Measurements from ENCODE around the gene NCSTN. TPM values are rescaled to one million over a fixed set of nuclear protein-coding genes. Genes with fewer than 3 reads are reported as not detected.

NCSTN gene
- total RNA-seq, 1 donor from 2014 or later, result 142 TPM

DNA sequence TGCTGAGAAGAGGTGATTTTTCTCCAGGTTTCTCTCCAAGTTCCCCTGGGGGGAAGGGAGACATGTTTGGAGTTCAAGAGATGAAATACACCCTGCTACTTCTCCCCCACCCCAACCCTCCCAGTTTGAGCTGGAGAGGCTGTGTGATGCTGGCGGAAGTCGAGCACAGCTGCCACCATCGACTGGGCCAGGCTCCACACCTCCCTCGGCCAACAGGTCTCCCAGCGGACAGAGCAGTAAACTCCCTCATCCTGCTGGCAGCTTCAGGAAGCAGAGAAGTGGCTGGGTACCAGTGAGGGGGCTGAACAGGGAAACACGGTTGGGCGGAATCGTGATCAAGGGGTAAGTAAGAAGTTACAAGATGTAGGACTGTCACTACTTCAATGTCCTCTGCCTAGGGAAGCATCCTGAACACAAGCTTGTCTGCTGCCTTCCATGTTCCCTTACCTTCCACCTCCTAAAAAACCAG, 17.1 kb downstream of the NCSTN start:
- Mint-ChIP-seq H3K27ac (no peak overlapping the region), H3K4me3 (ENCODE audit: low read depth) (no peak overlapping the region), H3K9me3 (ENCODE audit: low read depth) (no peaks in the 10 kb centered on the region), H3K27me3 (no peaks in the 10 kb centered on the region), H3K36me3 (ENCODE audit: insufficient read depth) (peaks cover 15% of the 10 kb centered on the region), H3K4me1 (ENCODE audit: low read depth) (peaks cover 8% of the 10 kb centered on the region)
- DNase-seq (ENCODE audit: low spot score, unreplicated experiment), result no peak
- TF ChIP-seq, protein P1, sequence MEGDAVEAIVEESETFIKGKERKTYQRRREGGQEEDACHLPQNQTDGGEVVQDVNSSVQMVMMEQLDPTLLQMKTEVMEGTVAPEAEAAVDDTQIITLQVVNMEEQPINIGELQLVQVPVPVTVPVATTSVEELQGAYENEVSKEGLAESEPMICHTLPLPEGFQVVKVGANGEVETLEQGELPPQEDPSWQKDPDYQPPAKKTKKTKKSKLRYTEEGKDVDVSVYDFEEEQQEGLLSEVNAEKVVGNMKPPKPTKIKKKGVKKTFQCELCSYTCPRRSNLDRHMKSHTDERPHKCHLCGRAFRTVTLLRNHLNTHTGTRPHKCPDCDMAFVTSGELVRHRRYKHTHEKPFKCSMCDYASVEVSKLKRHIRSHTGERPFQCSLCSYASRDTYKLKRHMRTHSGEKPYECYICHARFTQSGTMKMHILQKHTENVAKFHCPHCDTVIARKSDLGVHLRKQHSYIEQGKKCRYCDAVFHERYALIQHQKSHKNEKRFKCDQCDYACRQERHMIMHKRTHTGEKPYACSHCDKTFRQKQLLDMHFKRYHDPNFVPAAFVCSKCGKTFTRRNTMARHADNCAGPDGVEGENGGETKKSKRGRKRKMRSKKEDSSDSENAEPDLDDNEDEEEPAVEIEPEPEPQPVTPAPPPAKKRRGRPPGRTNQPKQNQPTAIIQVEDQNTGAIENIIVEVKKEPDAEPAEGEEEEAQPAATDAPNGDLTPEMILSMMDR (IDR thresholded peaks at IDR 0.05; ENCODE audit: unreplicated experiment), result no peak

DNA sequence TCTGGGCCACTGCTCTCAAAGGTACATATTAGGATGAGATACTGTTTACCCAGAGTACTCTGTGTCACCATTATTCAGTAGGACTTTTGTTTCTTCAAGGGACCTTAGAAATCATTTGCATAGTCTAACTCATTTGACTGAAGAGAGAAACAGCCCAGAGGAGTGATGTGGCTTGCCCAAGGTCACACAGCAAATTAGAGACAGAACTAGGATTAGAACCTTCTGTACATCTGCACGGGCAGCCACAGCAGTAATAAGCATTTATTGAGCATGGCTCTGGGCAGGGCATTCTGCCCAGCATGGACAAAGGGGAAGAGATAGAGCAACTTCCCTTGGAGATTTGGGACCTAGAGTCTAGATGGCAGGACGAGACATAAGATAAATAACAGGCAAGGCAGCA, 18.0 kb downstream of the NCSTN start:
- TF ChIP-seq, protein P1 (IDR thresholded peaks at IDR 0.05; ENCODE audit: unreplicated experiment), result no peak
- Mint-ChIP-seq H3K27ac (no peak overlapping the region), H3K9me3 (ENCODE audit: low read depth) (no peaks in the 10 kb centered on the region), H3K4me1 (ENCODE audit: low read depth) (peaks cover 8% of the 10 kb centered on the region), H3K4me3 (ENCODE audit: low read depth) (no peak overlapping the region), H3K27me3 (no peaks in the 10 kb centered on the region), H3K36me3 (ENCODE audit: insufficient read depth) (peaks cover 15% of the 10 kb centered on the region)
- DNase-seq (ENCODE audit: low spot score, unreplicated experiment), result no peak

DNA sequence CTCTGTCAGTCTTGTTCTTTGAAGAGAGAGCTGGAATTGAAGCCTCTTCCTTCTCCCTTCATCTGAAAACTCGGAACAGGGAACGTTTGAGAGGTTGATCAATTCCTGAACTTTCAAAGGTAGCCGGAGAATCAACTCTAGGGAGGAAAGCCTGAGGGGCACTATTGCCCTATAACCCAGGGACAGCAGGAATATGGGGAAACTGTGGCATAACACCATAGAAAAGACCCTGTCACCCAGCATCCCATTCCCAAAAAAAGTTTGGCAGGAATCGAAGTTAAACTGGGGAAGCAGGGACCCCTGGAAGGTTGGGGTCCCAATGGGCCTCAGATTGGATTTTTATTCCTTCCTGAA, 18.6 kb downstream of the NCSTN start:
- TF ChIP-seq, protein P1 (IDR thresholded peaks at IDR 0.05; ENCODE audit: unreplicated experiment), result no peak
- peaks cover 15% of the 10 kb centered on the region for H3K36me3 Mint-ChIP-seq (ENCODE audit: insufficient read depth)
- H3K4me3 Mint-ChIP-seq (ENCODE audit: low read depth), result no peak overlapping the region
- peak overlapping the region; percentile 97 for H3K27ac Mint-ChIP-seq
- peaks cover 8% of the 10 kb centered on the region for H3K4me1 Mint-ChIP-seq (ENCODE audit: low read depth)
- DNase-seq (ENCODE audit: low spot score, unreplicated experiment), result no peak
- no peaks in the 10 kb centered on the region for H3K9me3 Mint-ChIP-seq (ENCODE audit: low read depth)
- no peaks in the 10 kb centered on the region for H3K27me3 Mint-ChIP-seq

DNA sequence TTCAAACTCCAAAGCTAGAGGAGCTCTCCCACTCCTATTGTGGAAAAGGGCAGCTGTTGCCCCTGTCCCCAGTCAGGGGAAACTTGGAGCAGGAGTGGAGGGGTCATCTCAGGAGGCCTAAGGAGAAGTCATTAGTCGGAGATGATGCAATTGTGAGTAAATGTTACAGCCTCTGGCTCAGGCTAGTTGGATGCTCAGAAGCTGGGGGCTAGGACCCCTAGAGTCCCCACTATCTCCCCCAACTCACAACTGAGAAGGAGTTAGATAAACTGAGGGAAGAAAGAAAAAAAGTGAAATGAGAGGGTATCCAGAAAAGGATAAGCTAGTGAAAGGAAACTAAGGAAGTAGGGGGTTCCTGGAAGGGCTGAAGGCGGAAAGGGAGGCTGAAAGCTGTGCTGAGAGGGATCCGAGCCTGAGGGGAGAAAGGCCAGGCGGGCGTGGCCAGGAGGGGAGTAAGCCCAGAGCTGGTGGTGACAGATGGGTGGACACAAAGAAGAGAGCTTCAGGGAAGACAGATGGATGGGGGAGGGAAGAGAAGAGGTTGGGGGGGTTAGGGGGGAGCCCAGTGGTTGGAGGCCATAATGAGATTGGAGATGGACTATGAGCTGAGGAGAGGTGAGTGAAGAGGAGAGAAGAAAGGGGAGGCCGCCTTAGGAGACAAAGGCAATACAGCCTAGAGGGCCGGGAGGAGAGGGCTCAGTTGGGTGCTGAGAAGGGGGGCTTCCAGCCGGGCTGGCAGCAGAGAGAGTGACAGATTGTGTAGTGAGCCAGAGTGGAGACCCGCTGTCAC, 19.2 kb downstream of the NCSTN start:
- TF ChIP-seq, protein P1 (IDR thresholded peaks at IDR 0.05; ENCODE audit: unreplicated experiment), result no peak
- H3K36me3 Mint-ChIP-seq (ENCODE audit: insufficient read depth), result peaks cover 11% of the 10 kb centered on the region
- H3K27ac Mint-ChIP-seq, result peak overlapping the region; percentile 97
- H3K4me1 Mint-ChIP-seq (ENCODE audit: low read depth), result peaks cover 8% of the 10 kb centered on the region
- no peaks in the 10 kb centered on the region for H3K27me3 Mint-ChIP-seq
- no peak overlapping the region for H3K4me3 Mint-ChIP-seq (ENCODE audit: low read depth)
- no peaks in the 10 kb centered on the region for H3K9me3 Mint-ChIP-seq (ENCODE audit: low read depth)
- DNase-seq (ENCODE audit: low spot score, unreplicated experiment), result no peak

DNA sequence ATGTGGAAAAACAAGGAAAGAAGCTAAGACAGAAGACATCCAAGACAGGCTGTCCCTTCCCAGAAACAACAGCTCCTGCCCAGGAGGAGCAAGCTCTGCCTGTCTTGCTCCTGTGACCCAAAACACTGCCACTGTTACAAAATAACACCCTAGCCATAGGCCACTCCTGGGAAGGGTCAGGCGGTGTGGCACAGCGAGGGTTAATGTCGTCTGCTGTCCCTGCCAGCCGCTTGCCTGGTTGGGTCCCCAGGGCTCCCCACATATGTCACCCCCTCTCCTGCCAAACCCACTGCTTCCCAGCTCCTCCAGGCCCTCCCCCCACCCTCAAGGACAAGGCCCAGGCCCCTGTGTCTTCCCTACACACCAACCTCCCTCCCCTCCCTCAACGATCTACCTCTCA, 19.8 kb downstream of the NCSTN start:
- H3K36me3 Mint-ChIP-seq (ENCODE audit: insufficient read depth), result peaks cover 10% of the 10 kb centered on the region
- H3K4me3 Mint-ChIP-seq (ENCODE audit: low read depth), result no peak overlapping the region
- peaks cover 8% of the 10 kb centered on the region for H3K4me1 Mint-ChIP-seq (ENCODE audit: low read depth)
- no peaks in the 10 kb centered on the region for H3K27me3 Mint-ChIP-seq
- no peaks in the 10 kb centered on the region for H3K9me3 Mint-ChIP-seq (ENCODE audit: low read depth)
- TF ChIP-seq, protein P1 (IDR thresholded peaks at IDR 0.05; ENCODE audit: unreplicated experiment), result no peak
- DNase-seq (ENCODE audit: low spot score, unreplicated experiment), result no peak
- no peak overlapping the region for H3K27ac Mint-ChIP-seq

Measured in progenitor cell of endocrine pancreas (in vitro differentiated cells).